Measurements from ENCODE around the gene ANKRD31.
"Not testable (repeated sequence)": the region's sequence is repeated elsewhere in the genome, so short reads cannot be mapped to it uniquely, and the experiment has no call there.

Gene ANKRD31

DNA sequence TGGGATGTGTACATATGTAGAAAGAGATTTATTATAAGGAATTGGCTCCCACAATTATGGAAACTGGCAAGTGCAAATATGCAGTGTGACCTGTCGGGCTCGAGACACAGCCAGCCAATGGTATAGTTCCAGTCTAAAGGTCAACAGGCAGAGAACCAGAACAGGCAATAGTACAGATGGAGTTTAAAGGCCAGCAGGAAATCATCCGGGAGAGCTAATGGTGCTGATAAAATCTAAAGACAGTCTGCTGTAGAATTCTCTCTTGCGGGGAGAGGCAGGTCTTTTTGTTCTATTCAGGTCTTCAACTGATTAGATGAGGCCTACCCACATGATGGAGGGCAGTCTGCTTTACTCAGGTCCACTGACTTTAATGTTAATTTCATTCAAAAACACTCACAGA lies 21.8 kb downstream of the ANKRD31 start:
- DNase-seq, result no peak

GRCh38 chr5:75214409-75214808 lies 22.3 kb downstream of the ANKRD31 start:
- no peak for DNase-seq

DNA sequence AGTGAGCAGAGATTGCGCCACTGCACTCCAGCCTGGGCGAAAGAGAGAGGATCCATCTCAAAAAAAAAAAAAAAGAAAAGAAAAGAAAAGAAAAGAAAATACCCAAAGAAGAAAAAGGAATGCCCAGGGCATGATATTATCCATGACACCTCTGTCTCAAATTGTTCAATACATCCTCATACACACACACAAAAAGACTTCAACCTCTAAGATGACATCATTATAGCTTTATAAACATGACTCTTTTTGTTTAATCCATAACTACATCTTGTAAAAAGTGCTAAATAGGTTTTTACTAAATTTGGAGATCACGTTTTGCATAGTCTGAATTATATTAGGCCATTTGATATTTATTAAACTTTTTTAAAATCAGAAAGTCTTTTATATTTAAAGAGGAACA lies 33.1 kb downstream of the ANKRD31 start:
- no peak for DNase-seq

- no peak for DNase-seq
Measured at GRCh38 chr5:75202935-75203334, 33.7 kb downstream of the ANKRD31 start.

DNA sequence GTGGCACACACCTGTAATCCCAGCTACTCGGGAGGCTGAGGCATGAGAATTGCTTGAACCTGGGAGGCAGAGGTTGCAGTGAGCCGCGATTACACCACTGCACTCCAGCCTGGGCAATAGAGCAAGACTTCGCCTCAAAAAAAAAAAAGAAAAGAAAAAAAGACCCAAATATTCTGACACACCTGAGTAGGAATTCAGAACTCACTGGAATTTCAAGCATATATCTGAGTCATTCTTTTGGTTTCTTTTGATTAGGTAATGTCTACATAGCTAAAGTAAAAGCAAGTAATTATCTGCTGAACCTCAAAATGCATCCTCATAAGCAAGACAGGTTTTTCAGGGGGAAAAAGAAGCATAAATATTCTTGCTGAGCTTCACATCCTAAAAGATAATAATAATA lies 35.9 kb downstream of the ANKRD31 start:
- DNase-seq, result no peak

GRCh38 chr5:75199946-75200345 lies 36.7 kb downstream of the ANKRD31 start:
- no peak for DNase-seq

DNA sequence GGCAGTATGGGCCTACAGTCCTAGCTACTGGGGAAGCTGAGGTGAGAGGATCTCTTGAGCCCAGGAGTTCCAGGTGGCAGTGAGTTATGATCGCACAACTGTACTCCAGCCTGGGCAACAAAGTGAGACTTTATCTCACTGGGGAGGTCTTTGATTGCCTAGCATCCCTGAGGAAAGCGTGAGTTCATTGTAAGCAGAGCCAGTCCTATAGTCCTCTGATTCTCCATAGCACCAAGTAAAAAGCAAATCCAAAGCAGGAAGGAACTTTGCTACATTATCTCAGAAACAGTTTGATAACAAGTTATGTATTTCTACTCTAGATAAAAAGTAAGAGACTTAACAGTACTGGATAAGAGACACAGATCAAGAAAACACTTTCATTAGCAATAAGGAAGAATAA lies 37.6 kb downstream of the ANKRD31 start:
- no peak for DNase-seq

DNA sequence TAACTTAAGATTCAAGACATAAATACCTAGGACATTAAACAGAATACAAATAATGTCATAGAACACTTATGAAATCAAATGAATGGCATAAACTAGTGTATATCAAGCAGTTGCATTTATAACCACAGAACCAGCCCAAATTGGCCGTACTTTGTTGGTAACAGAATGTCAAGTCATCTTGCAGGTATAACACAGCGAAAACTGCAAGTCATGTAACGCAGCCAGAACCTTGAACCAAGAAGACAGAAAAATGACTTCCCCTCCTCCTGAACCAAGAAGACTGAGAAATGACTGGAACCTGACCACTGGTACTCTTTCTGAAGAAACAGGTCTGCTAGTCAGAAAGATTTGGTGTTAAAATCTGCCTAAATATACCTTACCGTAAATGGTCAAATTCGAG lies 38.9 kb downstream of the ANKRD31 start:
- DNase-seq, result no peak

- DNase-seq, result no peak
Measured at GRCh38 chr5:75192804-75193203, 43.9 kb downstream of the ANKRD31 start.

DNA sequence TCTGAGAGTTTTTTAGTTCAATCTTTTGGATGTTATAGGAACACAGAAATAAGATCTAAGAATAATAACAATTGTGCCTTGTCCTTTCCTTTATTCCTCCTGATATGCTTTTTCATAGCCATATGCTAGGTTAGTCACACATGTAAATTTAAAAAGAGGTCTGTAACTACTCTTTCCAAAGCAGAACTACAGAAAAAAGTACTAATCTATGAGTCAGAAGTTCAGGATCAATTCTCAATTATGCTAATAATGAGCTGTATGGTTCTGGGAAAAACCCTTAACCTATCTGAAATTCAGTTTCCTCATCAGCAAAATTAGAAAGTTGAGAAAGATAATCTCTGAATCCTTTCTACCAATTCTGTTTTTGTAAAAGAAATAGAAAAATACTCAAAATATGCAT lies 44.4 kb downstream of the ANKRD31 start:
- no peak for DNase-seq

- no peak for DNase-seq
Measured at GRCh38 chr5:75190227-75190626, 46.5 kb downstream of the ANKRD31 start.

GRCh38 chr5:75189353-75189752 lies 47.3 kb downstream of the ANKRD31 start:
- no peak for DNase-seq

DNA sequence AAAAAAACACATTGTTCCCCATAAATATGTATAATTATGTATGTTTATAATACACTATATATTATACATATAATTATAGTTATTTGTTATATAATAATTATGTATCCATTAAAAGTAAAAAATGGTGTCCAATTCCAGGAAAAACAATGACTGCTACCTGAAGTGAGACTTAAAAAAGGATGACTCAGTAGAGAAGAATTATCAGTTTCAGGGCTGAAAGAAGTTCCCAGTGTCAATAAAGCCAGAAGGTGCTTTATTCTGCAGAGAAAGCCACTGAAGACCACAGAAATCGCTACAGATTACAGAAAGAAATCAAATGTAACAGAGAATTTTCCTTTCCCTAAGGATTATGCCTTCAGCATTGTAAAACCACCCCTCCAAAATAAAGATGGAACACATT lies 50.9 kb downstream of the ANKRD31 start:
- DNase-seq, result no peak

DNA sequence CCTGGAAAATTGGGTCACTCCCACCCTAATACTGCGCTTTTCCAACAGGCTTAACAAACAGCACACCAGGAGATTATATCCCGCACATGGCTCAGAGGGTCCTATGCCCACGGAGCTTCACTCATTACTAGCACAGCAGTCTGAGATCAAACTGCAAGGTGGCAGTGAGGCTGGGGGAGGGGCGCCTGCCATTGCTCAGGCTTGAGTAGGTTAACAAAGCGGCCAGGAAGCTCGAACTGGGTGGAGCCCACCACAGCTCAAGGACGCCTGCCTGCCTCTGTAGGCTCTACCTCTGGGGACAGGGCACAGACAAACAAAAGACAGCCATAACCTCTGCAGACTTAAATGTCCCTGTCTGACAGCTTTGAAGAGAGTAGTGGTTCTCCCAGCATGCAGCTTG lies 60.7 kb downstream of the ANKRD31 start:
- not testable (repeated sequence) for DNase-seq

GRCh38 chr5:75174872-75175271 lies 61.8 kb downstream of the ANKRD31 start:
- not testable (repeated sequence) for DNase-seq

DNA sequence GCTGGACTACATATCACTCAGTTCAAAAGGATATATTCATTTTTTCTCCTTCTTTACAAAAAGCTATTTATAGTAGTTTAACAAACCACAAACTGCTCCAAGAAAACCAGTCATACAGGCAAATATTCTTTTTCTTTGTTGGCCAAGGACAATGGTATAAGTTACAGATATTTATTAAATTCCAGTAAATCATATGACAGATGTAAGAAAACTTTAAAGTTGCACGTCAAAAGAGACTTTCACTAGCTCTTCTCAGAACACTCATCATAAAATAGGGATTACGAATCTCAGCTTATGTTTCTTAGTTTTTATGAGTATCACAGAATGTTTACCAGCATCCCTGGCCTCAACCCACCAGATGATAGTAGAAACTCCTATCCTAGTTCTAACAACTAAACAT lies 67.2 kb downstream of the ANKRD31 start:
- no peak for DNase-seq

- DNase-seq, result no peak
Measured at GRCh38 chr5:75168026-75168735, 68.5 kb downstream of the ANKRD31 start.

DNA sequence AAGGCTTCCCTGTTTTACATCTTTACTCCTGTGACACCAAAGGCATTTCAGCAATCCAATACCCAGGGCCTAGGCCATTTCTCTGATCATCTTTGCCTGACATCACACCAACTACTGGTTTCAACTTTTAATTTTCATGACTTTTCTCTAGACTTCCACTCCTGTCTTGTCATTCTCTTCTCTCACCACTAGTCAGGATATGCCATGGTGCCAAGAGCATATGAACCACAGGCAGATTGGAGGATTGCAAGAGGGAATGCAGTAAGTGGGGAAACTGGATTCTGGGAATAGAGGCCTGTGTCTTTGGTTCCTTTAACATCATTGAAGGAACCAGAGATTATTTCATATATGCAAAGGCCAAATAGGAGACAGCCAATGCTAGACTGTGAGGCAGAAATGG lies 69.3 kb downstream of the ANKRD31 start:
- DNase-seq, result no peak

DNA sequence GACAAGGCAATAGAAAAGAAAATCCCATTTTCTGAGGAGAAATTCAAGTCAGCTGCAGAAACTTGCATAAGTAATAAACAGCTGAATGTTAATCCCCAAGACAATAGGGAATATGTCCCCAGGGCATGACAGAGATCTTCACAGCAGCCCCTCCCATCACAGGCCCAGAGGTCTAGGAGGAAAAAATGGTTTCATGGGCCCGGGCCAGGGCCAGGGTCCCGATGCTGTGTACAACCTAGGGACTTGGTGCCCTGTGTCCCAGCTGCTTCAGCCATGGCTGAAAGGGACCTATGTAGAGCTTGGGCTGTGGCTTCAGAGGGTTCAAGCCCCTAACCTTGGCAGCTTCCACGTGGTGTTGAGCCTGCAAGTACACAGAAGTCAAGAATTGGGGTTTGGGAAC lies 75.2 kb downstream of the ANKRD31 start:
- DNase-seq, result not testable (repeated sequence)

DNA sequence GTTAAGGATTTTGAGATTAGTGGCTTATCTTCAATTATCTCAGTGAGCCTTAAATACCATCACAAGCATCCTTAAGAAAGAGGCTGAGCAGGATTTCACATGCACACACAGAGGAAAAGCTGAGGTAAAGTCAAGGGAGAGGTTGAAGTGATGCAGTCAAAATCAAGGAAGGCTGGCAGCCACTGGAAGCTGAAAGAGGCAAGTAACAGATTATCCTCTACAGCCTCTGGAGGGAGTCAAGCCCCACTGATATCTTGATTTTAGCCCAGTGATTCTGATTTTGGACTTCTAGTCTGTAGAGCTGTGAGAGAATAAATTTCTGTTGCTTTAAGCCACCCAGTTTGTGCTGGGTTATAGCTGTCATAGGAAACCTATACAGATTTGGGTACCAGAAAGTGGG lies 80.1 kb downstream of the ANKRD31 start:
- no peak for DNase-seq

GRCh38 chr5:75152860-75153259 lies 83.8 kb downstream of the ANKRD31 start:
- DNase-seq, result no peak

GRCh38 chr5:75148051-75148450 lies 88.6 kb downstream of the ANKRD31 start:
- no peak for DNase-seq

GRCh38 chr5:75142566-75143136 lies 94.0 kb downstream of the ANKRD31 start:
- no peak for DNase-seq

DNA sequence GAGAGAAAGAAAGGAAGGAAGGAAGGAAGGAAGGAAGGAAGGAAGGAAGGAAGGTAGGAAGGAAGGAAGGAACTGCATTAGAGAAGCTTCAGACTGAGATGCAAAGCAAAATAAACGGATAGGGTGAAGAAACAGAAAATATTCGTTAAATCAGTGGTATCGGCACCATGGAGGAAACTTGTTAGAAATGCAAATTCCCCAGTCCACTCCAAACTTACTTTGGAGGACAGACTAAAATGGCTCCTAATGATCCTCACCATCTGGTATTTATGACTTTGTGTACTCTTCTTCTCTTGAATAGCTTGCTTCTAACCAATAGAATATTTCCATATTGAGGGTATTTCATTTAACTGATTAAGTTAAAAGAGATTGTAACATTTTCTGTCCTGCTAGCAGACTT lies 96.4 kb downstream of the ANKRD31 start:
- DNase-seq, result no peak

- no peak for DNase-seq
Measured at GRCh38 chr5:75138689-75139088, 98.0 kb downstream of the ANKRD31 start.

Measured in CD4-positive, alpha-beta T cell treated with Interleukin-15 for 1 hour (primary cell).